Neutrophil (primary cell): ENCODE results near the gene OTX2.

Experiments used
- H3K27ac ChIP-seq: fragments of 200-600 bp; sonication (generic); 2 replicates; pipeline ENCODE4 v1.5.1; 2016; ENCODE audit warnings: mild to moderate bottlenecking, moderate library complexity
- H3K27me3 ChIP-seq: fragments of 200-600 bp; sonication (generic); 2 replicates; pipeline ENCODE4 v1.6.0; 2016; ENCODE audit warnings: mild to moderate bottlenecking
- H3K36me3 ChIP-seq: fragments of 200-600 bp; sonication (generic); 2 replicates; pipeline ENCODE4 v1.5.1; 2017
- H3K4me1 ChIP-seq, 2 experiments: fragments of 200-600 bp in 1 of 2; sonication (generic) in 1 of 2; 1 replicate in 1 of 2; 2 replicates in 1 of 2; pipeline versions ENCODE4 v1.5.1 to v1.6.1; 2013 to 2016; ENCODE audit warnings: low read depth in 1 of 2, low read length in 1 of 2, mild to moderate bottlenecking in 1 of 2, moderate library complexity in 1 of 2; ENCODE audit not compliant: control insufficient read depth in 1 of 2, insufficient read depth in 1 of 2
- H3K4me3 ChIP-seq, 2 experiments: fragments of 200-600 bp in 1 of 2; sonication (generic) in 1 of 2; 1 replicate in 1 of 2; 2 replicates in 1 of 2; pipeline ENCODE4 v1.5.1; 2013 to 2016; ENCODE audit warnings: low read depth in 1 of 2, low read length in 1 of 2, mild to moderate bottlenecking in 1 of 2, moderate library complexity in 1 of 2
- H3K9me3 ChIP-seq: fragments of 200-600 bp; sonication (generic); 2 replicates; pipeline ENCODE4 v1.5.1; 2016
- CTCF ChIP-seq: fragments of 200-600 bp; sonication (generic); IDR thresholded peaks from 2 replicates; pipeline ENCODE4 v1.5.1; 2016; ENCODE audit warnings: antibody characterized with exemption

OTX2 gene

GRCh38 chr14:56811593-56812363 lies 1.5 kb upstream of the OTX2 start:
- Histone ChIP-seq H3K9me3 (no peaks in the 10 kb centered on the region), H3K4me3 (no peak overlapping the region), H3K4me1 (no peaks in the 10 kb centered on the region), H3K27ac (no peak overlapping the region), H3K36me3 (no peaks in the 10 kb centered on the region), H3K27me3 (peaks cover 100% of the 10 kb centered on the region)
- TF ChIP-seq CTCF: no peak

GRCh38 chr14:56810836-56811592 lies 735 bp upstream of the OTX2 start:
- H3K4me1 ChIP-seq: no peaks in the 10 kb centered on the region
- no peak overlapping the region for H3K27ac ChIP-seq
- no peaks in the 10 kb centered on the region for H3K9me3 ChIP-seq
- H3K27me3 ChIP-seq: peaks cover 100% of the 10 kb centered on the region
- H3K36me3 ChIP-seq: no peaks in the 10 kb centered on the region
- H3K4me3 ChIP-seq: no peak overlapping the region
- TF ChIP-seq CTCF: no peak

- no peak overlapping the region for H3K27ac ChIP-seq
- H3K4me3 ChIP-seq: no peak overlapping the region
- H3K9me3 ChIP-seq: no peaks in the 10 kb centered on the region
- H3K36me3 ChIP-seq: no peaks in the 10 kb centered on the region
- TF ChIP-seq CTCF: no peak
- H3K27me3 ChIP-seq: peaks cover 100% of the 10 kb centered on the region
- H3K4me1 ChIP-seq: no peaks in the 10 kb centered on the region
These were observed 771 bp downstream of the OTX2 start for GRCh38 chr14:56809270-56810146.

GRCh38 chr14:56808383-56809269 lies 1.7 kb downstream of the OTX2 start:
- Histone ChIP-seq H3K27me3 (peaks cover 100% of the 10 kb centered on the region), H3K27ac (no peak overlapping the region), H3K36me3 (no peaks in the 10 kb centered on the region), H3K4me3 (no peak overlapping the region), H3K4me1 (no peaks in the 10 kb centered on the region), H3K9me3 (no peaks in the 10 kb centered on the region)
- no peak for TF ChIP-seq CTCF

GRCh38 chr14:56808110-56808382 lies 2.2 kb downstream of the OTX2 start:
- Histone ChIP-seq H3K27ac (no peak overlapping the region), H3K4me1 (no peaks in the 10 kb centered on the region), H3K27me3 (peaks cover 100% of the 10 kb centered on the region), H3K36me3 (no peaks in the 10 kb centered on the region), H3K9me3 (no peaks in the 10 kb centered on the region), H3K4me3 (no peak overlapping the region)
- no peak for TF ChIP-seq CTCF
